HEK293 (cell line): Measurements from ENCODE around the gene DUS1L.

Experiments used
- KLF10 ChIP-seq: fragments of 450-650 bp; IDR thresholded peaks from 2 replicates; pipeline ENCODE4 v1.5.1; 2018; ENCODE audit warnings: missing biosample characterization, mild to moderate bottlenecking, missing genetic modification characterization
- KLF9 ChIP-seq: fragments of 450-650 bp; formaldehyde crosslinking; IDR thresholded peaks from 2 replicates; pipeline ENCODE4 v1.5.1; 2016; ENCODE audit warnings: missing biosample characterization, missing genetic modification characterization, low read depth
- REST ChIP-seq: fragments of 450-650 bp; formaldehyde crosslinking; IDR thresholded peaks from 2 replicates; pipeline ENCODE4 v1.5.1; 2016; ENCODE audit warnings: missing biosample characterization, missing genetic modification characterization
- ZBTB1 ChIP-seq: fragments of 450-650 bp; formaldehyde crosslinking; IDR thresholded peaks from 2 replicates; pipeline ENCODE4 v1.5.1; 2016; ENCODE audit warnings: missing biosample characterization, missing genetic modification characterization
- ZNF274 ChIP-seq, 2 experiments: fragments of 200-500 bp in 1 of 2; fragments of 450-650 bp in 1 of 2; sonication (Bioruptor generic) in 1 of 2; formaldehyde crosslinking in 1 of 2; IDR thresholded peaks; 2 replicates each; pipeline versions ENCODE4 v1.5.1 to v1.6.1; 2014 to 2016; ENCODE audit warnings: borderline replicate concordance in 1 of 2, inconsistent platforms in 1 of 2, low read length in 1 of 2, missing biosample characterization in 1 of 2, missing genetic modification characterization in 1 of 2
- ZNF335 ChIP-seq: fragments of 450-650 bp; formaldehyde crosslinking; conservative IDR thresholded peaks from 2 replicates; pipeline ENCODE4 v1.5.1; 2016; ENCODE audit warnings: missing biosample characterization, missing genetic modification characterization
- ZNF549 ChIP-seq: fragments of 450-650 bp; IDR thresholded peaks from 2 replicates; pipeline ENCODE4 v1.5.1; 2018; ENCODE audit warnings: missing biosample characterization, missing genetic modification characterization, mild to moderate bottlenecking, inconsistent platforms, moderate library complexity
- ZNF660 ChIP-seq: fragments of 450-650 bp; IDR thresholded peaks from 2 replicates; pipeline ENCODE4 v1.5.1; 2018; ENCODE audit warnings: missing biosample characterization, mild to moderate bottlenecking, missing genetic modification characterization
- ZNF704 ChIP-seq: fragments of 450-650 bp; formaldehyde crosslinking; IDR thresholded peaks from 2 replicates; pipeline ENCODE4 v1.5.1; 2016; ENCODE audit warnings: missing biosample characterization, missing genetic modification characterization
- TF ChIP-seq, protein P1 (sequence below): fragments of 450-650 bp; formaldehyde crosslinking; IDR thresholded peaks from 2 replicates; pipeline ENCODE4 v1.5.1; 2017; ENCODE audit warnings: missing biosample characterization, missing genetic modification characterization
- TF ChIP-seq, protein P2 (sequence below): fragments of 450-650 bp; formaldehyde crosslinking; IDR thresholded peaks from 2 replicates; pipeline ENCODE4 v1.5.1; 2016; ENCODE audit warnings: missing biosample characterization, missing genetic modification characterization
- TF ChIP-seq, protein P3 (sequence below): fragments of 450-650 bp; formaldehyde crosslinking; IDR thresholded peaks from 2 replicates; pipeline ENCODE4 v1.5.1; 2016; ENCODE audit warnings: missing biosample characterization, missing genetic modification characterization
- TF ChIP-seq, protein P4 (sequence below): fragments of 450-650 bp; formaldehyde crosslinking; IDR thresholded peaks from 2 replicates; pipeline ENCODE4 v1.5.1; 2017; ENCODE audit warnings: missing biosample characterization, missing genetic modification characterization

- TF ChIP-seq, protein P1, sequence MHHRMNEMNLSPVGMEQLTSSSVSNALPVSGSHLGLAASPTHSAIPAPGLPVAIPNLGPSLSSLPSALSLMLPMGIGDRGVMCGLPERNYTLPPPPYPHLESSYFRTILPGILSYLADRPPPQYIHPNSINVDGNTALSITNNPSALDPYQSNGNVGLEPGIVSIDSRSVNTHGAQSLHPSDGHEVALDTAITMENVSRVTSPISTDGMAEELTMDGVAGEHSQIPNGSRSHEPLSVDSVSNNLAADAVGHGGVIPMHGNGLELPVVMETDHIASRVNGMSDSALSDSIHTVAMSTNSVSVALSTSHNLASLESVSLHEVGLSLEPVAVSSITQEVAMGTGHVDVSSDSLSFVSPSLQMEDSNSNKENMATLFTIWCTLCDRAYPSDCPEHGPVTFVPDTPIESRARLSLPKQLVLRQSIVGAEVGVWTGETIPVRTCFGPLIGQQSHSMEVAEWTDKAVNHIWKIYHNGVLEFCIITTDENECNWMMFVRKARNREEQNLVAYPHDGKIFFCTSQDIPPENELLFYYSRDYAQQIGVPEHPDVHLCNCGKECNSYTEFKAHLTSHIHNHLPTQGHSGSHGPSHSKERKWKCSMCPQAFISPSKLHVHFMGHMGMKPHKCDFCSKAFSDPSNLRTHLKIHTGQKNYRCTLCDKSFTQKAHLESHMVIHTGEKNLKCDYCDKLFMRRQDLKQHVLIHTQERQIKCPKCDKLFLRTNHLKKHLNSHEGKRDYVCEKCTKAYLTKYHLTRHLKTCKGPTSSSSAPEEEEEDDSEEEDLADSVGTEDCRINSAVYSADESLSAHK (tag by site-specific recombination) = no peak
- TF ChIP-seq ZNF704 (tag by site-specific recombination) (no peak), ZNF549 (tag by site-specific recombination) (no peak), ZNF335 (no peak), ZNF274 (IDR thresholded peaks at IDR 0.05; ENCODE audit: low read length) (no peak), ZNF274 (tag by site-specific recombination; IDR thresholded peaks at IDR 0.05; ENCODE audit: borderline replicate concordance) (no peak), REST (tag by site-specific recombination) (no peak), KLF10 (no peak), ZNF660 (no peak), KLF9 (tag by site-specific recombination) (no peak), ZBTB1 (tag by site-specific recombination) (no peak)
- TF ChIP-seq, protein P2, sequence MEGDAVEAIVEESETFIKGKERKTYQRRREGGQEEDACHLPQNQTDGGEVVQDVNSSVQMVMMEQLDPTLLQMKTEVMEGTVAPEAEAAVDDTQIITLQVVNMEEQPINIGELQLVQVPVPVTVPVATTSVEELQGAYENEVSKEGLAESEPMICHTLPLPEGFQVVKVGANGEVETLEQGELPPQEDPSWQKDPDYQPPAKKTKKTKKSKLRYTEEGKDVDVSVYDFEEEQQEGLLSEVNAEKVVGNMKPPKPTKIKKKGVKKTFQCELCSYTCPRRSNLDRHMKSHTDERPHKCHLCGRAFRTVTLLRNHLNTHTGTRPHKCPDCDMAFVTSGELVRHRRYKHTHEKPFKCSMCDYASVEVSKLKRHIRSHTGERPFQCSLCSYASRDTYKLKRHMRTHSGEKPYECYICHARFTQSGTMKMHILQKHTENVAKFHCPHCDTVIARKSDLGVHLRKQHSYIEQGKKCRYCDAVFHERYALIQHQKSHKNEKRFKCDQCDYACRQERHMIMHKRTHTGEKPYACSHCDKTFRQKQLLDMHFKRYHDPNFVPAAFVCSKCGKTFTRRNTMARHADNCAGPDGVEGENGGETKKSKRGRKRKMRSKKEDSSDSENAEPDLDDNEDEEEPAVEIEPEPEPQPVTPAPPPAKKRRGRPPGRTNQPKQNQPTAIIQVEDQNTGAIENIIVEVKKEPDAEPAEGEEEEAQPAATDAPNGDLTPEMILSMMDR (tag by site-specific recombination) = no peak
- TF ChIP-seq, protein P3, sequence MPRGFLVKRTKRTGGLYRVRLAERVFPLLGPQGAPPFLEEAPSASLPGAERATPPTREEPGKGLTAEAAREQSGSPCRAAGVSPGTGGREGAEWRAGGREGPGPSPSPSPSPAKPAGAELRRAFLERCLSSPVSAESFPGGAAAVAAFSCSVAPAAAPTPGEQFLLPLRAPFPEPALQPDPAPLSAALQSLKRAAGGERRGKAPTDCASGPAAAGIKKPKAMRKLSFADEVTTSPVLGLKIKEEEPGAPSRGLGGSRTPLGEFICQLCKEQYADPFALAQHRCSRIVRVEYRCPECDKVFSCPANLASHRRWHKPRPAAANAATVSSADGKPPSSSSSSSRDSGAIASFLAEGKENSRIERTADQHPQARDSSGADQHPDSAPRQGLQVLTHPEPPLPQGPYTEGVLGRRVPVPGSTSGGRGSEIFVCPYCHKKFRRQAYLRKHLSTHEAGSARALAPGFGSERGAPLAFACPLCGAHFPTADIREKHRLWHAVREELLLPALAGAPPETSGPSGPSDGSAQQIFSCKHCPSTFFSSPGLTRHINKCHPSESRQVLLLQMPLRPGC = no peak
- TF ChIP-seq, protein P4, sequence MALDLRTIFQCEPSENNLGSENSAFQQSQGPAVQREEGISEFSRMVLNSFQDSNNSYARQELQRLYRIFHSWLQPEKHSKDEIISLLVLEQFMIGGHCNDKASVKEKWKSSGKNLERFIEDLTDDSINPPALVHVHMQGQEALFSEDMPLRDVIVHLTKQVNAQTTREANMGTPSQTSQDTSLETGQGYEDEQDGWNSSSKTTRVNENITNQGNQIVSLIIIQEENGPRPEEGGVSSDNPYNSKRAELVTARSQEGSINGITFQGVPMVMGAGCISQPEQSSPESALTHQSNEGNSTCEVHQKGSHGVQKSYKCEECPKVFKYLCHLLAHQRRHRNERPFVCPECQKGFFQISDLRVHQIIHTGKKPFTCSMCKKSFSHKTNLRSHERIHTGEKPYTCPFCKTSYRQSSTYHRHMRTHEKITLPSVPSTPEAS = no peak
These were observed 3.3 kb downstream of the DUS1L start for GRCh38 chr17:82062076-82062983.
